Neural progenitor cell (in vitro differentiated cells): ENCODE data around the gene PRM1. TPM values are rescaled to one million over a fixed set of nuclear protein-coding genes. Genes with fewer than 3 reads are reported as not detected.
A peak's percentile ranks its signal among the peaks of the same experiment; 100 is the strongest.
"Not testable (repeated sequence)": the region's sequence is repeated elsewhere in the genome, so short reads cannot be mapped to it uniquely, and the experiment has no call there.

Experiments used
- DNase-seq: peaks from one replicate; pipeline ENCODE4 v3.0.0-alpha.2; 2016; ENCODE audit warnings: low spot score
- H2AFZ ChIP-seq: fragments of 200-600 bp; sonication (generic); replicated peaks from 2 replicates; pipeline ENCODE4 v1.6.1; 2016; ENCODE audit warnings: antibody characterized with exemption
- H3F3A ChIP-seq: fragments of 200-600 bp; sonication (generic); 2 replicates; pipeline ENCODE4 v1.6.1; 2016; ENCODE audit warnings: antibody characterized with exemption, low read depth
- H3K27ac ChIP-seq: fragments of 200-600 bp; sonication (generic); 2 replicates; pipeline ENCODE4 v1.5.1; 2016; ENCODE audit warnings: mild to moderate bottlenecking
- H3K27me3 ChIP-seq: fragments of 200-600 bp; sonication (generic); 2 replicates; pipeline ENCODE4 v1.6.1; 2016; ENCODE audit warnings: mild to moderate bottlenecking, moderate library complexity
- H3K36me3 ChIP-seq: fragments of 200-600 bp; sonication (generic); 2 replicates; pipeline ENCODE4 v1.5.1; 2016
- H3K4me1 ChIP-seq: fragments of 200-600 bp; sonication (generic); 2 replicates; pipeline ENCODE4 v1.6.1; 2016; ENCODE audit warnings: mixed run types
- H3K4me2 ChIP-seq: fragments of 200-600 bp; sonication (generic); 2 replicates; pipeline ENCODE4 v1.6.1; 2016
- H3K4me3 ChIP-seq: fragments of 200-600 bp; sonication (generic); 2 replicates; pipeline ENCODE4 v1.5.1; 2016
- H3K79me2 ChIP-seq: fragments of 200-600 bp; sonication (generic); 2 replicates; pipeline ENCODE4 v1.6.1; 2016; ENCODE audit warnings: low read depth
- H3K9ac ChIP-seq: fragments of 200-600 bp; sonication (generic); 2 replicates; pipeline ENCODE4 v1.6.1; 2016
- H3K9me3 ChIP-seq: fragments of 200-600 bp; sonication (generic); 2 replicates; pipeline ENCODE4 v1.5.1; 2016; ENCODE audit warnings: low read depth
- H4K20me1 ChIP-seq: fragments of 200-600 bp; sonication (generic); 2 replicates; pipeline ENCODE4 v1.6.1; 2016; ENCODE audit warnings: low read depth
- H3K27ac Mint-ChIP-seq: 3 replicates; pipeline ENCODE4 v1.8.0; 2021; ENCODE audit warnings: mixed read lengths
- H3K27me3 Mint-ChIP-seq: 2 replicates; pipeline ENCODE4 v1.8.0; 2022; ENCODE audit warnings: low read depth, mild to moderate bottlenecking, inconsistent platforms, moderate library complexity, mixed read lengths; ENCODE audit not compliant: insufficient read depth
- H3K36me3 Mint-ChIP-seq: 3 replicates; pipeline ENCODE4 v1.8.0; 2021; ENCODE audit warnings: mixed read lengths
- H3K4me1 Mint-ChIP-seq: 3 replicates; pipeline ENCODE4 v1.8.0; 2021; ENCODE audit warnings: mixed read lengths
- H3K4me3 Mint-ChIP-seq: 3 replicates; pipeline ENCODE4 v1.8.0; 2021; ENCODE audit warnings: mild to moderate bottlenecking, moderate library complexity, mixed read lengths
- H3K9me3 Mint-ChIP-seq: 3 replicates; pipeline ENCODE4 v1.8.0; 2020; ENCODE audit warnings: mixed read lengths
- EZH2 ChIP-seq: fragments of 200-600 bp; sonication (generic); IDR thresholded peaks from 2 replicates; pipeline ENCODE4 v1.6.1; 2017; ENCODE audit warnings: antibody characterized with exemption, mild to moderate bottlenecking, moderate library complexity
- EZH2phosphoT487 ChIP-seq: fragments of 200-600 bp; sonication (generic); IDR thresholded peaks from 2 replicates; pipeline ENCODE4 v1.6.1; 2017; ENCODE audit warnings: antibody characterized with exemption
- total RNA-seq: library from RNA; depleted of rRNA; stranded (reverse); fragments of >200 nt; gene quantifications from 2 replicates; pipeline ENCODE4 v1.2.3, GENCODE V29; 2015; ENCODE audit warnings: low replicate concordance
- TF ChIP-seq, protein P1 (sequence below): fragments of 200-600 bp; sonication (generic); IDR thresholded peaks from 2 replicates; pipeline ENCODE4 v1.5.1; 2017; ENCODE audit warnings: antibody characterized with exemption, mild to moderate bottlenecking

The PRM1 gene
- total RNA-seq, 1 donor from 2014 or later: not detected

DNA sequence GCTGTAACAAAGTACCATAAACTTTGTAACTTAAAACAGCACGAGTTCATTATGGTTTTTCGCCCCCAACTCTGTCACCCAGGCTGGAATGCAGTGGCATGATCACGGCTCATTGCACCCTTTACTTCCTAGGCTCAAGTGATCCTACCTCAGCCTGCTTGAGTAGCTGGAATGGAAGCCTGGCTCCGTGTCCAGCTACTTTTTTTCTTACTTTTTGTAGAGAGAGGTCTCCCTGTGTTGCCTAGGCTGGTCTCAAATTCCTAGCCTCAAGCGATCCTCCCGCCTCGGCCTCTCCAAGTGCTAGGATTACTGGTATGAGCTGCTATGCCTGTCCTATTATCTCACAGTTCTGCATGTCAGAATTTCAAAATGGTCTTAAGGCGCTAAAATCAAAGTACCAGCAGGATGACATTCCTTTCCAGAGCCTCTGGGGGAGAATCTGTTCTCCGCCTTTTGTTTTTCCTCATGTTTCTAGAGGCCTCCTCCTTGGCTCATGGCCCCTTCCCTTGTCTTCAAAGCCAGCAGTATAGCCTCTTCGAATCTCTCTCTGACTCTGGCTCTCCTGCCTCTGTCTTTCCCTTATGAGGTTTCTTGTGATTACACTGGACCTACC, 10.1 kb upstream of the PRM1 start:
- H3K27ac ChIP-seq: no peak overlapping the region
- H4K20me1 ChIP-seq: no peaks in the 10 kb centered on the region
- H3K36me3 Mint-ChIP-seq: no peaks in the 10 kb centered on the region
- peaks cover 6% of the 10 kb centered on the region for H3F3A ChIP-seq
- peaks cover 26% of the 10 kb centered on the region for H3K4me1 Mint-ChIP-seq
- no peak overlapping the region for H3K4me3 ChIP-seq
- H3K36me3 ChIP-seq: no peaks in the 10 kb centered on the region
- peak; percentile 36 for DNase-seq
- H3K4me3 Mint-ChIP-seq: peak overlapping the region; percentile 15
- peaks cover 6% of the 10 kb centered on the region for H3K9me3 Mint-ChIP-seq
- H2AFZ ChIP-seq: no peak overlapping the region
- H3K4me1 ChIP-seq: no peaks in the 10 kb centered on the region
- peaks cover 5% of the 10 kb centered on the region for H3K27me3 Mint-ChIP-seq
- no peaks in the 10 kb centered on the region for H3K27me3 ChIP-seq
- TF ChIP-seq, protein P1, sequence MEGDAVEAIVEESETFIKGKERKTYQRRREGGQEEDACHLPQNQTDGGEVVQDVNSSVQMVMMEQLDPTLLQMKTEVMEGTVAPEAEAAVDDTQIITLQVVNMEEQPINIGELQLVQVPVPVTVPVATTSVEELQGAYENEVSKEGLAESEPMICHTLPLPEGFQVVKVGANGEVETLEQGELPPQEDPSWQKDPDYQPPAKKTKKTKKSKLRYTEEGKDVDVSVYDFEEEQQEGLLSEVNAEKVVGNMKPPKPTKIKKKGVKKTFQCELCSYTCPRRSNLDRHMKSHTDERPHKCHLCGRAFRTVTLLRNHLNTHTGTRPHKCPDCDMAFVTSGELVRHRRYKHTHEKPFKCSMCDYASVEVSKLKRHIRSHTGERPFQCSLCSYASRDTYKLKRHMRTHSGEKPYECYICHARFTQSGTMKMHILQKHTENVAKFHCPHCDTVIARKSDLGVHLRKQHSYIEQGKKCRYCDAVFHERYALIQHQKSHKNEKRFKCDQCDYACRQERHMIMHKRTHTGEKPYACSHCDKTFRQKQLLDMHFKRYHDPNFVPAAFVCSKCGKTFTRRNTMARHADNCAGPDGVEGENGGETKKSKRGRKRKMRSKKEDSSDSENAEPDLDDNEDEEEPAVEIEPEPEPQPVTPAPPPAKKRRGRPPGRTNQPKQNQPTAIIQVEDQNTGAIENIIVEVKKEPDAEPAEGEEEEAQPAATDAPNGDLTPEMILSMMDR: no peak
- TF ChIP-seq EZH2phosphoT487: no peak
- TF ChIP-seq EZH2: no peak
- no peak overlapping the region for H3K27ac Mint-ChIP-seq
- H3K79me2 ChIP-seq: no peaks in the 10 kb centered on the region
- H3K9ac ChIP-seq: no peak overlapping the region
- no peak overlapping the region for H3K4me2 ChIP-seq
- no peaks in the 10 kb centered on the region for H3K9me3 ChIP-seq

- peak overlapping the region; percentile 66 for H3K27ac Mint-ChIP-seq
- no peak overlapping the region for H3K9ac ChIP-seq
- H3F3A ChIP-seq: peaks cover 6% of the 10 kb centered on the region
- no peaks in the 10 kb centered on the region for H3K36me3 Mint-ChIP-seq
- no peaks in the 10 kb centered on the region for H3K27me3 ChIP-seq
- no peak overlapping the region for H3K4me3 ChIP-seq
- H3K4me3 Mint-ChIP-seq: no peak overlapping the region
- H3K4me2 ChIP-seq: no peak overlapping the region
- no peak for DNase-seq
- no peaks in the 10 kb centered on the region for H4K20me1 ChIP-seq
- H3K79me2 ChIP-seq: no peaks in the 10 kb centered on the region
- peaks cover 6% of the 10 kb centered on the region for H3K9me3 Mint-ChIP-seq
- H2AFZ ChIP-seq: no peak overlapping the region
- H3K36me3 ChIP-seq: no peaks in the 10 kb centered on the region
- H3K4me1 Mint-ChIP-seq: peaks cover 33% of the 10 kb centered on the region
- TF ChIP-seq, protein P1: no peak
- TF ChIP-seq EZH2phosphoT487 (no peak), EZH2 (no peak)
- no peak overlapping the region for H3K27ac ChIP-seq
- peaks cover 3% of the 10 kb centered on the region for H3K4me1 ChIP-seq
- peaks cover 10% of the 10 kb centered on the region for H3K27me3 Mint-ChIP-seq
- H3K9me3 ChIP-seq: no peaks in the 10 kb centered on the region
Observed at GRCh38 chr16:11290102-11290893, 9.2 kb upstream of the PRM1 start.

DNA sequence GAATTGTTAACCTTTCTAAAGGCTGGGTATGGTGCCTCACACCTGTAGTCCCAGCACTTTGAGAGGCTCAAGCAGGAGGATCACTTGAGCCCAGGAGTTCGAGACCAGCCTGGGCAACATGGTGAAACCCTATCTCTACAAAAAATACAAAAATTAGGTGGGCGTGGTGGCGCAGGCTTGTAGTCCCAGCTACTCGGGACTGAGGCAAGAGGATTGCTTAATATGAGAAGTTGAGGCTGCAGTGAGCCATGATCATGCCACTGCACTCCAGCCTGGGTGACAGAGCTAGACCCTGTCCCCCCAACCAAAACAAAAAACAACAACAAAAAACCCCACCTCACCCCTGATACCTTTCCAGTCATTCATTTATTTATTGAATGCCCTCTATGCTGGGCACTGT, 8.6 kb upstream of the PRM1 start:
- H3K4me2 ChIP-seq, H3K27ac Mint-ChIP-seq, H3K79me2 ChIP-seq, H3K4me3 ChIP-seq, H3K4me1 ChIP-seq, H3K36me3 Mint-ChIP-seq, H3K9me3 ChIP-seq, H3K9me3 Mint-ChIP-seq, H2AFZ ChIP-seq, H3K36me3 ChIP-seq, H3K27ac ChIP-seq, H4K20me1 ChIP-seq, H3K4me3 Mint-ChIP-seq, H3K9ac ChIP-seq, H3K27me3 ChIP-seq, H3F3A ChIP-seq, DNase-seq: not testable (repeated sequence)
- Mint-ChIP-seq H3K4me1 (peaks cover 35% of the 10 kb centered on the region), H3K27me3 (peaks cover 10% of the 10 kb centered on the region)

DNA sequence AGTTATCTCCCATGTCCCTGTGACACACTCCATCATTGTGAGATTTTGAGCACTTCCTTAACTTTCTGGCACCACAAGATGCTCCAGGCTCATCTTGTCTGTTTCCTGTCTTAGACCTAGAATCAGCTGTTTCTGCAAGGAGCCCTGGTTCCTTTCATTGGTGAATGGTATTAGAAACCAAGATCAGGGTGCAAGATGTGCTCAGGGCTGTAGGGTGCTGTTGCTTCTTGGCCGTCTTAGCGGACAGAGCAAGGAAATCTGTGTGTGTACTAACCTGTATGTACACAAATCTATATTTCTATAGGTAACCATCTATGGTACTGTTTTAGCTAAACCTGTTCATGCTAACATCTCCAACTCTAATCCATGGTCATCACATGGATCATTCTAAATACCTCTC, 8.1 kb upstream of the PRM1 start:
- peaks cover 10% of the 10 kb centered on the region for H3K27me3 Mint-ChIP-seq
- no peak for DNase-seq
- peaks cover 35% of the 10 kb centered on the region for H3K4me1 Mint-ChIP-seq

More for the DNA sequence above, 8.1 kb upstream of the PRM1 start:
- Histone ChIP-seq H3K4me1 (peaks cover 3% of the 10 kb centered on the region), H4K20me1 (no peaks in the 10 kb centered on the region), H3K36me3 (no peaks in the 10 kb centered on the region), H3K79me2 (no peaks in the 10 kb centered on the region), H3K4me3 (no peak overlapping the region), H3K27ac (no peak overlapping the region), H3F3A (peaks cover 6% of the 10 kb centered on the region), H3K4me2 (no peak overlapping the region), H3K9me3 (no peaks in the 10 kb centered on the region), H3K9ac (no peak overlapping the region), H3K27me3 (no peaks in the 10 kb centered on the region), H2AFZ (no peak overlapping the region)
- Mint-ChIP-seq H3K36me3 (no peaks in the 10 kb centered on the region), H3K27ac (no peak overlapping the region), H3K4me3 (no peak overlapping the region), H3K9me3 (peaks cover 6% of the 10 kb centered on the region)
- TF ChIP-seq, protein P1: no peak
- no peak for TF ChIP-seq EZH2phosphoT487
